Aorta (tissue), 5 donors: ENCODE results near the gene MAD1L1. TPM values are rescaled to one million over a fixed set of nuclear protein-coding genes. Genes with fewer than 3 reads are reported as not detected.
"Not testable (repeated sequence)": the region's sequence is repeated elsewhere in the genome, so short reads cannot be mapped to it uniquely, and the experiment has no call there.

ENCODE experiments used
- ATAC-seq: fragments of 200-7000 bp; cut with Tn5 transposase; one replicate; pipeline ENCODE4 v1.9.1; 2022; ENCODE audit warnings: moderate library complexity; ENCODE audit not compliant: low FRiP score
- DNase-seq, 2 donors: peaks; one replicate each; pipeline ENCODE4 v3.0.0-alpha.2; 2020
- H3K27ac ChIP-seq, 2 donors: one replicate each; pipeline ENCODE4 v1.5.1; 2013; ENCODE audit warnings: low read length in 2 of 2, mild to moderate bottlenecking in 2 of 2, moderate library complexity in 2 of 2, control low read depth in 1 of 2, inconsistent platforms in 1 of 2, low read depth in 1 of 2
- H3K27me3 ChIP-seq, 2 donors: one replicate each; pipeline ENCODE4 v1.6.1; 2013; ENCODE audit warnings: control low read depth in 1 of 2, low read length in 1 of 2, mild to moderate bottlenecking in 1 of 2, moderate library complexity in 1 of 2; ENCODE audit not compliant: insufficient read depth in 2 of 2, control insufficient read depth in 1 of 2
- H3K36me3 ChIP-seq, 2 donors: one replicate each; pipeline ENCODE4 v1.6.1; 2013; ENCODE audit warnings: control low read depth in 1 of 2, low read length in 1 of 2, mild to moderate bottlenecking in 1 of 2; ENCODE audit not compliant: insufficient read depth in 2 of 2, control insufficient read depth in 1 of 2
- H3K4me1 ChIP-seq, 2 donors: one replicate each; pipeline ENCODE4 v1.6.1; 2013; ENCODE audit warnings: low read length in 2 of 2, control low read depth in 1 of 2, mild to moderate bottlenecking in 1 of 2, moderate library complexity in 1 of 2; ENCODE audit not compliant: insufficient read depth in 2 of 2, control insufficient read depth in 1 of 2
- H3K4me3 ChIP-seq, 2 donors: one replicate each; pipeline ENCODE4 v1.5.1; 2013; ENCODE audit warnings: low read length in 2 of 2, control low read depth in 1 of 2, mild to moderate bottlenecking in 1 of 2
- H3K9me3 ChIP-seq: one replicate; pipeline ENCODE4 v1.6.1; 2013; ENCODE audit warnings: mild to moderate bottlenecking, low read length; ENCODE audit not compliant: control insufficient read depth
- WGBS, 2 donors: extraction: QIAGEN DNeasy Blood & Tissue Kit; methylation state at CpG; one replicate each; pipeline ENCODE4 v1.1.7; 2013; 5-methylcytosine and 5-hydroxymethylcytosine counted together
- intact Hi-C, 2 donors: fragments of 100-400 bp; cut with DNase I; formaldehyde crosslinking; loops; one replicate each; pipeline versions ENCODE4 v1.14.2 to v1.15.0; 2022
- polyA plus RNA-seq, 2 donors: library from polyadenylated mRNA; stranded (reverse); fragments of 200-250 nt; gene quantifications; one replicate each; pipeline ENCODE4 v1.2.3, GENCODE V29; 2013
- total RNA-seq, 2 donors: library from RNA; stranded (reverse); fragmentation: NEBNext Ultra II Directional; extraction: Animal tissue kit (Norgen Biotek cat#: 25700); gene quantifications; one replicate each; pipeline ENCODE4 v1.2.1, GENCODE V29; 2021
- donor health status: healthy with polysubstance abuse.
- donor health status: Bipolar disorder and iron deficiency.
- donor health status: DM: no; HTN: no; CAD: no.
- donor health status: DM: no; HTN: no; CAD: no.
- donor health status: DM: yes; HTN: yes; CAD: no.

Gene MAD1L1
- total and polyA plus RNA-seq, 4 donors: 14.8 to 35.8 (median 20.2) TPM

- H3K36me3 ChIP-seq: no peaks in the 10 kb centered on the region
- no peak overlapping the region for H3K4me3 ChIP-seq
- H3K27ac ChIP-seq: no peak overlapping the region
- H3K27me3 ChIP-seq: no peaks in the 10 kb centered on the region
- H3K9me3 ChIP-seq: no peaks in the 10 kb centered on the region
- peak; percentile 20 to 71 for DNase-seq
- ATAC-seq: no peak
- H3K4me1 ChIP-seq: no peaks in the 10 kb centered on the region
- 87 to 90% methylated on average over 31 of the region's 31 CpGs for WGBS, 2 donors
- intact Hi-C loops: no loop called here
These were observed 390.2 kb downstream of the MAD1L1 start for GRCh38 chr7:1842321-1843221.

DNA sequence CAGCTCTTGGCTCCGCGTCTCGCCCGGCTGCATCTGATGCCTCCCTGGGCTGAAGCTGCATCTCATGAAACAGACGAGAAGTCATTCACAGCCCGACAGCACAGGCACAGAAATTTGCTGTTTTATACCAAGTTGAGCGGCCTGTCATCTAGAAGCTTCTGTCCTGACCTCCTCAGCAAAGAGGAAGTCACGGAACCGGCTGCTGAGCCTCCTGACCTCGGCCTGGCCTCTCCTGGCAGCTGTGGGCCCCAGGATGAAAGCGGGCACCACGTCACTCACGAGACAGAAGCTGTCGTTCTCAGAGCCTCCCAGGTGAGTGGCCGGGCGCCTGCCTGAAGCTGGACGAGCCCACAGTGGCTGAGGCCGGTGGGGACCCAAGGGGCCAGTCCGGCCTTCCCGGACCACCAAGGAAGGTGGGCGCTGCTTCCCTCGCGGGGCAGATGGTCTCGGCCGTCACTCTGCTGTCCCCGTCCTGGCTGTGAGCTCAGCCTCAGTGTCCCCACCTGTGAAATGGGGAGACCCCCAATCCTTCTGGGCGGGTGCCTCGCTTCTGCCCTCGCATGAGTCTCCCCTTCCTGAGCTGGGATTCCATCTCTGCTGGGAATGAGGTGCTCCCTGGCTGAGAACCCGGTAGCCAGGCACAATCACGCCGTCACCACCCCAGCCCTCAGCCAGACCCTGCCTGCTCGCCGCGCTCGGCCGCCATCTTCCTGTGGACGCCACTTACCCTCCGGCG, 391.3 kb downstream of the MAD1L1 start:
- H3K9me3 ChIP-seq, intact Hi-C loops, H3K4me3 ChIP-seq, H3K27me3 ChIP-seq, H3K36me3 ChIP-seq, ATAC-seq, H3K27ac ChIP-seq, H3K4me1 ChIP-seq: not testable (repeated sequence)
- 93 to 96% methylated on average over 33 to 40 of the region's 40 CpGs for WGBS, 2 donors
- peak; percentile 29 to 68 for DNase-seq

GRCh38 chr7:1840744-1841143, 392.0 kb downstream of the MAD1L1 start:
- peak; percentile 24 to 73 for DNase-seq
- WGBS, 2 donors: 94% methylated on average over 14 to 18 of the region's 18 CpGs

DNA sequence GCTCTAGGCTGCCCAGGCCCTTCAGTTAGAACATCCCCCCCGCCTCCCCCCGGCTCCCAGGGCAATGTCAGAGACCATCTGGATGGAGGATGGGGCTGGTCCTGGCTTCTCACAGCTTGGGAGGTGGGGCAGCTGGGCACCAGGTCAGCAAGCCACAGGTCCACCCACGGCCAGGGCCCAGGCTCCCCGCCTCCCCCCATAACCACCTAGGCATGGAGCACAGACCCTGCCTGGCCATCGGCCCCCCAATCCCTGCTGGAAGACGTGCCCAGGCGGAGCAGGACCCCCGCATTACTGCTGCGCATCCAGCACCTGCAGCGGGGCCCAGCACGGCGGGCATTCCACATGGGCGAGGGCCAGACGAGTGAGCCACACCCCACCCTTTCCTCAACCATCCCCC, 393.0 kb downstream of the MAD1L1 start:
- Histone ChIP-seq H3K36me3 (no peaks in the 10 kb centered on the region), H3K4me1 (no peaks in the 10 kb centered on the region), H3K9me3 (no peaks in the 10 kb centered on the region), H3K27me3 (no peaks in the 10 kb centered on the region), H3K27ac (no peak overlapping the region), H3K4me3 (no peak overlapping the region)
- no peak for ATAC-seq
- 87 to 98% methylated on average over 14 of the region's 14 CpGs for WGBS, 2 donors
- intact Hi-C loops: no loop called here
- peak; percentile 41 to 72 for DNase-seq

More at GRCh38 chr7:1840744-1841143, 392.0 kb downstream of the MAD1L1 start:
- H3K27me3 ChIP-seq, H3K9me3 ChIP-seq, H3K36me3 ChIP-seq, H3K4me3 ChIP-seq, intact Hi-C loops, H3K4me1 ChIP-seq, H3K27ac ChIP-seq, ATAC-seq: not testable (repeated sequence)

GRCh38 chr7:1838911-1839531, 393.7 kb downstream of the MAD1L1 start:
- H3K4me1 ChIP-seq, H3K27me3 ChIP-seq, H3K4me3 ChIP-seq, H3K36me3 ChIP-seq, H3K27ac ChIP-seq, H3K9me3 ChIP-seq, intact Hi-C loops: not testable (repeated sequence)
- ATAC-seq (peak; percentile 27), DNase-seq (peak; percentile 36 to 46)
- 90 to 93% methylated on average over 21 of the region's 21 CpGs for WGBS, 2 donors

- ATAC-seq, intact Hi-C loops, H3K36me3 ChIP-seq: not testable (repeated sequence)
These were observed 394.2 kb downstream of the MAD1L1 start for GRCh38 chr7:1838544-1838872.

GRCh38 chr7:1837696-1838543, 394.8 kb downstream of the MAD1L1 start:
- H3K27me3 ChIP-seq, H3K9me3 ChIP-seq, H3K36me3 ChIP-seq, H3K4me1 ChIP-seq, ATAC-seq, intact Hi-C loops, H3K27ac ChIP-seq, H3K4me3 ChIP-seq: not testable (repeated sequence)
- peak; percentile 17 to 55 for DNase-seq
- 83 to 89% methylated on average over 29 to 31 of the region's 31 CpGs for WGBS, 2 donors

More at GRCh38 chr7:1838544-1838872, 394.2 kb downstream of the MAD1L1 start:
- DNase-seq: peak; percentile 14 to 58
- not testable (repeated sequence) for H3K4me1 ChIP-seq, H3K27me3 ChIP-seq, H3K4me3 ChIP-seq, H3K27ac ChIP-seq, H3K9me3 ChIP-seq
- WGBS, 2 donors: 75 to 91% methylated on average over 13 of the region's 13 CpGs

GRCh38 chr7:1831933-1832535, 400.7 kb downstream of the MAD1L1 start:
- intact Hi-C loops, H3K27ac ChIP-seq, H3K9me3 ChIP-seq, H3K27me3 ChIP-seq, DNase-seq, H3K4me3 ChIP-seq, ATAC-seq, H3K36me3 ChIP-seq, H3K4me1 ChIP-seq: not testable (repeated sequence)
- 67 to 85% methylated on average over 1 of the region's 1 CpG for WGBS, 2 donors
